Ascending aorta (tissue), 2 donors: Measurements from ENCODE around the gene SLCO3A1. TPM values are rescaled to one million over a fixed set of nuclear protein-coding genes. Genes with fewer than 3 reads are reported as not detected.

Experiments used
- DNase-seq, 2 donors: peaks; one replicate each; pipeline ENCODE4 v3.0.0-alpha.2; 2019; ENCODE audit warnings: low spot score in 2 of 2
- H3K27ac ChIP-seq, 2 donors: fragments of 200-600 bp; sonication (generic); one replicate each; pipeline ENCODE4 v1.5.1; 2016 to 2017; ENCODE audit warnings: mild to moderate bottlenecking in 1 of 2
- H3K27me3 ChIP-seq: fragments of 200-600 bp; sonication (generic); one replicate; pipeline ENCODE4 v1.5.1; 2017
- H3K36me3 ChIP-seq, 2 donors: fragments of 200-600 bp; sonication (generic); one replicate each; pipeline ENCODE4 v1.5.1; 2016
- H3K4me1 ChIP-seq, 2 donors: fragments of 200-600 bp; sonication (generic); one replicate each; pipeline ENCODE4 v1.5.1; 2016 to 2017; ENCODE audit warnings: mild to moderate bottlenecking in 1 of 2
- H3K4me3 ChIP-seq, 2 donors: fragments of 200-600 bp; sonication (generic); one replicate each; pipeline ENCODE4 v1.5.1; 2016 to 2017; ENCODE audit warnings: mild to moderate bottlenecking in 1 of 2
- H3K9me3 ChIP-seq, 2 donors: fragments of 200-600 bp; sonication (generic); one replicate each; pipeline ENCODE4 v1.5.1; 2016
- intact Hi-C: fragments of 100-400 bp; cut with DNase I; formaldehyde crosslinking; loops from one replicate; pipeline ENCODE4 v1.15.1; 2023
- total RNA-seq: library from RNA; depleted of rRNA; stranded (reverse); fragments of >200 nt; gene quantifications from one replicate; pipeline ENCODE4 v1.1.0, GENCODE V29; 2016
- TF ChIP-seq, protein P1 (sequence below), 3 experiments: fragments of 200-600 bp in 2 of 3; fragments of 450-650 bp in 1 of 3; sonication (generic) in 2 of 3; IDR thresholded peaks; one replicate each; pipeline ENCODE4 v1.5.1; 2016 to 2019; ENCODE audit warnings: antibody characterized with exemption in 3 of 3, mild to moderate bottlenecking in 1 of 3, moderate library complexity in 1 of 3

The SLCO3A1 gene
- total RNA-seq, 1 donor from 2014 or later, result 53.2 TPM

DNA sequence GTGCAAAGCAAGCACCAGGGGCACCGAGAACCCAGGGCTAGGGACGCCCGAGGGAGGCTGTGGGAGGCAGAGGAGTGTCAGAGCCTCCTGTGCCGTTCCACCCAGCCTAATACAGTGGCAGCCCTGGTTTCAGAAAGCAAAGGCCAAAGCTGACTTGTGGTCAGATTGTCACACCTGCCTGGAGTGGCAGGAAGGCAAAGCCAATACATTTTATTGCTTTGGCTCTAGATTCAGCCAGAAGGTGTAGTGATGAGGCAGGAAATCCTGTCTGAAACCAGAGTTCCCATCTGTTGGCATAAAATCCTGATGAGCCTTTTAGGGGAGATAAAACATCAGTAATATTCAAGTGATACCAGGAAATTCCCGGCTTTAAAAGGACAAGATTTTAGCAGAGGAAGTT lies 168.3 kb downstream of the SLCO3A1 start:
- no peaks in the 10 kb centered on the region for H3K9me3 ChIP-seq
- no peak overlapping the region for H3K4me3 ChIP-seq
- no peaks in the 10 kb centered on the region for H3K36me3 ChIP-seq
- H3K27ac ChIP-seq, result peak overlapping the region; percentile 37 to 62
- H3K27me3 ChIP-seq, result no peaks in the 10 kb centered on the region
- intact Hi-C loops, result no loop called here
- TF ChIP-seq, protein P1, sequence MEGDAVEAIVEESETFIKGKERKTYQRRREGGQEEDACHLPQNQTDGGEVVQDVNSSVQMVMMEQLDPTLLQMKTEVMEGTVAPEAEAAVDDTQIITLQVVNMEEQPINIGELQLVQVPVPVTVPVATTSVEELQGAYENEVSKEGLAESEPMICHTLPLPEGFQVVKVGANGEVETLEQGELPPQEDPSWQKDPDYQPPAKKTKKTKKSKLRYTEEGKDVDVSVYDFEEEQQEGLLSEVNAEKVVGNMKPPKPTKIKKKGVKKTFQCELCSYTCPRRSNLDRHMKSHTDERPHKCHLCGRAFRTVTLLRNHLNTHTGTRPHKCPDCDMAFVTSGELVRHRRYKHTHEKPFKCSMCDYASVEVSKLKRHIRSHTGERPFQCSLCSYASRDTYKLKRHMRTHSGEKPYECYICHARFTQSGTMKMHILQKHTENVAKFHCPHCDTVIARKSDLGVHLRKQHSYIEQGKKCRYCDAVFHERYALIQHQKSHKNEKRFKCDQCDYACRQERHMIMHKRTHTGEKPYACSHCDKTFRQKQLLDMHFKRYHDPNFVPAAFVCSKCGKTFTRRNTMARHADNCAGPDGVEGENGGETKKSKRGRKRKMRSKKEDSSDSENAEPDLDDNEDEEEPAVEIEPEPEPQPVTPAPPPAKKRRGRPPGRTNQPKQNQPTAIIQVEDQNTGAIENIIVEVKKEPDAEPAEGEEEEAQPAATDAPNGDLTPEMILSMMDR (IDR thresholded peaks at IDR 0.05), result no peak
- H3K4me1 ChIP-seq, result peaks cover 10 to 41% of the 10 kb centered on the region in 2 donors
- DNase-seq, result no peak

DNA sequence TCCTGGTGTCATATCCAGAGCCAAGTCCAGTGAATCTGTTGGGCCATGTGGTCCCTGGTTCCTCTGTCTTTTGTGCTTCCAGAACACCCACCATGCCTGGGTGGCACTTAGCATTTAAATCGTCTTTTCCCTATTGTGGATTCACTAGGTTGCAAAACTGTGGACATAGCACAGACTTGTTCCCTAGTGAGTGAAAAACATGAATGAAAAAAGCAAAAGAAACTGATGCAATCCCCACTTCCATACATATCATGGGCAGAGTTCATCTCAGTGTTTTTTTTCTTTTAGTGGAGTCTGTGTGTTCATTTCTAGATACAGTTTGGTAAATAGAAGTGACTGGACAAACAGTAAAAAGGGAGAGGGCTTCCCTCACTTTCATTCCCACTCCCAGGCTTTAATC lies 170.5 kb downstream of the SLCO3A1 start:
- Histone ChIP-seq H3K4me3 (no peak overlapping the region), H3K27me3 (no peaks in the 10 kb centered on the region), H3K36me3 (no peaks in the 10 kb centered on the region), H3K4me1 (peaks cover 15 to 47% of the 10 kb centered on the region in 2 donors), H3K9me3 (no peaks in the 10 kb centered on the region), H3K27ac (no peak overlapping the region)
- intact Hi-C loops, result no loop called here
- no peak for DNase-seq
- TF ChIP-seq, protein P1 (IDR thresholded peaks at IDR 0.05), result no peak

DNA sequence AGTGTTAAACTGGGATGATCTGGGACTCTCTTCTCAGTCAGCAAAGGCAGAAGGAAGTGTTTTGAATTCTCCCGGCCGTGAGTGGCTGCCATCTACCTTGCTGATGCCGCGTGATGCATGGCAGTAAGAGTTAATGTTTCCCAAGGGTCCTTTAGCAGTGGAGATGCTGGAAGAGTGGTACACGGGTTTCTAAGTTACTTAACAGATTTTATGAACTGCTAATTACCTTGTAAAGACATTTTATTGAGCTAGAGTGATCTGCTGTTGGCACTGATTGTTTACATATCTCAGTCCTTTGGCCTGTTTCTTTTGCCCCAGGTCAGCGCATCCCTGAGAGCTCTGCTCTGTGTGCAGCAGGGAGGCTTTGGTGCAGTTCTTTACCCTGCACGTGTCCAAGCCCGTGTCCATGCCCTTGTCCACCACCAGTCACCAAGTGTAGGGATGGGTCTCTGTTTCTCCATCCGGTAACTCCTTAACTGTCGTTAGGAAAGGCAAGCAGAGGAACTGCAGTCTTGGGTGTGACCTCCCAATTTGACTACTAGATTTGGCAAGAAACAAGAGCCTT lies 172.3 kb downstream of the SLCO3A1 start:
- intact Hi-C loops, result loop anchor here (5.0 kb wide), 2 partner anchors 43 to 158 kb away; no protein-coding TSS in a partner anchor
- Histone ChIP-seq H3K4me3 (no peak overlapping the region), H3K27ac (no peak overlapping the region), H3K36me3 (no peaks in the 10 kb centered on the region), H3K4me1 (peaks cover 15 to 48% of the 10 kb centered on the region in 2 donors), H3K27me3 (no peaks in the 10 kb centered on the region), H3K9me3 (no peaks in the 10 kb centered on the region)
- TF ChIP-seq, protein P1 (IDR thresholded peaks at IDR 0.05), result no peak
- DNase-seq, result no peak

DNA sequence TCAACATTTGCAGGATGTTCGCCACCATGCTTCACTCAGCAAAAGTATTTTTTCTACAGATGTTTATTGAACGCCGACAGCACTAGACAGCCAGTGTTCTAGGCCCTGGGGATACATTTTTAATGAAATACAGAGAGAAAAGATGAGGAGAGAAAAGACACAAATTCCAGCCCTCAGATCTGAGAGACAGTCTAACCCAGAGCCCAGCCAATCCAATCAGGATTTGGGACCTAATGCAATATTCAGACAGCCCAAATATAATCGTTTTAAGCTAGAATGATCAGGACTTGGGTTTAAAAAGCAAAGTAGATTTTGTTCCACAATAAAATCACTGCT lies 174.8 kb downstream of the SLCO3A1 start:
- Histone ChIP-seq H3K4me3 (no peak overlapping the region), H3K4me1 (peaks cover 8 to 35% of the 10 kb centered on the region in 2 donors), H3K27me3 (no peaks in the 10 kb centered on the region), H3K27ac (peak overlapping the region; percentile 87 to 88), H3K9me3 (no peaks in the 10 kb centered on the region), H3K36me3 (no peaks in the 10 kb centered on the region)
- TF ChIP-seq, protein P1 (IDR thresholded peaks at IDR 0.05), result no peak
- intact Hi-C loops, result loop anchor here (2.0 to 5.0 kb wide), 3 partner anchors 16 to 161 kb away; no protein-coding TSS in a partner anchor
- no peak for DNase-seq

DNA sequence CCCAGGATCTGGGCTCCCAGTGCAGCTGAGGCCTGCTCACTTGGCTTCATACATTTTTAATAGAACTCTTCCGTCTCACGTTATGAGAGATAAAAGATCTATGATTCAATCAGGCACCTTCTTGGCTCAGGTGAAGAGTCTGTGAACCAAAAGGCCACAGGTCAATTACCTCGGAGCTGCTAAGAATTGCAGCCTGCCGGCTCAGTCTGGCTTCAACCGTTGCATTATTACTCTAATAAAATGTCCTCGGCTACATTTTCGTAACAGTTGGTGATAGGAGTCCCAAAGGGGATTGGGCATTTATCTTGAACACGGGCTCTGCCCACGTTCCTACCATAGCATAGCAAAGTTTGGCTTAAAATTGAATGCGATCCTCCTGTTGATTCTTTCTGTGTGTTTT lies 176.3 kb downstream of the SLCO3A1 start:
- TF ChIP-seq, protein P1 (IDR thresholded peaks at IDR 0.05), result no peak
- H3K27ac ChIP-seq, result peak overlapping the region; percentile 87 to 88
- H3K4me3 ChIP-seq, result peak overlapping the region in 1 of 2 donors; percentile 40
- peaks cover 8 to 41% of the 10 kb centered on the region in 2 donors for H3K4me1 ChIP-seq
- H3K36me3 ChIP-seq, result no peaks in the 10 kb centered on the region
- intact Hi-C loops, result loop anchor here (2.0 to 5.0 kb wide), 4 partner anchors 17 to 162 kb away; no protein-coding TSS in a partner anchor
- no peaks in the 10 kb centered on the region for H3K9me3 ChIP-seq
- no peaks in the 10 kb centered on the region for H3K27me3 ChIP-seq
- no peak for DNase-seq
